Measurements from ENCODE around the gene PHTF1. TPM values are rescaled to one million over a fixed set of nuclear protein-coding genes. Genes with fewer than 3 reads are reported as not detected.

Gene PHTF1
- total and polyA plus RNA-seq, 10 of the 15 experiments (the other 5 are each of a cell fraction or from before 2014, with no cell fraction given), result 7.8 to 37.6 (median 24.1) TPM

- BruUV-seq (replicated peaks), result no TSS peak
- H3K4me3 ChIP-seq, result peak overlapping the region; percentile 19; the same call in 1 of the 2 replicates
- DNase-seq (ENCODE audit: low read depth, low spot score), result peak; percentile 64
- intact Hi-C loops (cut with micrococcal nuclease; ENCODE audit: unreplicated experiment) (no loop called here), in situ Hi-C loops (cut with MboI) (no loop called here)
- FAIRE-seq, result no peak
- 78% methylated on average over 5 of the region's 5 CpGs for WGBS (ENCODE audit: insufficient coverage, insufficient replicate concordance, low lambda C conversion rate, missing lambda C conversion rate)
- no peaks in the 10 kb centered on the region for H4K20me1 ChIP-seq (ENCODE audit: control insufficient read depth, insufficient read depth)
- H3K4me2 ChIP-seq (ENCODE audit: control insufficient read depth, insufficient read depth), result peak overlapping the region; percentile 67
- H3K27me3 ChIP-seq (replicated peaks in 1 of 2; ENCODE audit: control insufficient read depth in 2 of 2, insufficient read depth in 2 of 2, low read length in 1 of 2), result no peaks in the 10 kb centered on the region
- no peak overlapping the region for H3K9ac ChIP-seq (ENCODE audit: control insufficient read depth, insufficient read depth, low read length)
- H3K36me3 ChIP-seq (ENCODE audit: control insufficient read depth in 2 of 2, insufficient read depth in 2 of 2, low read length in 1 of 2), result peaks cover 0 to 8% of the 10 kb centered on the region in 2 experiments; a peak in 3 of 4 replicates
- RAD21 ChIA-PET (ENCODE audit: unreplicated experiment), result interaction anchor here (0.9 to 4.0 kb wide), 10 partner anchors 10 to 76 kb away, joined by 3 to 51 read pairs (median 6); partner anchors contain the start of genes PHTF1 and RSBN1
- peaks cover 58% of the 10 kb centered on the region for H3K79me2 ChIP-seq (ENCODE audit: control insufficient read depth, insufficient read depth, low read length)
- H3K4me1 ChIP-seq (ENCODE audit: control insufficient read depth, insufficient read depth, low read length), result peaks cover 36% of the 10 kb centered on the region
- no peak overlapping the region for H2AFZ ChIP-seq (ENCODE audit: control insufficient read depth, low read depth, low read length)
- CTCF ChIA-PET, result interaction anchor here (0.6 to 4.5 kb wide), 8 partner anchors 9 to 1001 kb away, joined by 3 to 23 read pairs (median 4); partner anchors contain the start of genes PHTF1 and RSBN1
- peak overlapping the region; percentile 51 for H3K27ac ChIP-seq (ENCODE audit: control insufficient read depth, insufficient read depth)
- H3K9me3 ChIP-seq (replicated peaks; ENCODE audit: control insufficient read depth, insufficient read depth, low read length), result no peaks in the 10 kb centered on the region; the same call in 2 of the 3 replicates
- peak; percentile 90 for ATAC-seq
- POLR2A ChIA-PET, result interaction anchor here (0.5 to 3.7 kb wide), 10 partner anchors 12 to 155 kb away, joined by 3 to 40 read pairs (median 7); partner anchors contain the start of genes PHTF1 and RSBN1
- SMC1A ChIA-PET (ENCODE audit: uncharacterized antibody, unreplicated experiment), result interaction anchor here (0.6 to 6.9 kb wide), 17 partner anchors 9 to 120 kb away, joined by 3 to 134 read pairs (median 4); partner anchors contain the start of genes AP4B1, PHTF1 and RSBN1
- TF ChIP-seq ZNF217 (IDR thresholded peaks at IDR 0.05), result 0 out of 2 replicates have a peak, but pooled peaks have one; percentile 5
- TF ChIP-seq BCL11A (IDR thresholded peaks at IDR 0.05; ENCODE audit: low read depth, low read length), result peak; percentile 65
- TF ChIP-seq EZH2 (IDR thresholded peaks at IDR 0.05; ENCODE audit: borderline replicate concordance, control insufficient read depth, low read depth, low read length), result no peak
- TF ChIP-seq CBFB (IDR thresholded peaks at IDR 0.05; ENCODE audit: low read depth), result peak; percentile 57; the same call in 1 of the 2 replicates
- no peak for TF ChIP-seq E4F1 (IDR thresholded peaks at IDR 0.05; ENCODE audit: borderline replicate concordance, partially characterized antibody)
- TF ChIP-seq RUNX3 (IDR thresholded peaks at IDR 0.05; ENCODE audit: low read length), result peak; percentile 95
- TF ChIP-seq RAD51 (IDR thresholded peaks at IDR 0.05), result peak; percentile 69; the same call in 1 of the 2 replicates
- TF ChIP-seq ZNF687 (IDR thresholded peaks at IDR 0.05), result peak; percentile 70
- TF ChIP-seq TBL1XR1 (IDR thresholded peaks at IDR 0.05; ENCODE audit: low read depth, low read length), result no peak
- TF ChIP-seq SMC3 (IDR thresholded peaks at IDR 0.05; ENCODE audit: borderline replicate concordance, low read length), result no peak
- TF ChIP-seq TCF7 (IDR thresholded peaks at IDR 0.05; ENCODE audit: borderline replicate concordance), result no peak
- peak; percentile 20; the same call in 1 of the 2 replicates for TF ChIP-seq FOXM1 (IDR thresholded peaks at IDR 0.05; ENCODE audit: low read depth, low read length)
- TF ChIP-seq, protein P1, sequence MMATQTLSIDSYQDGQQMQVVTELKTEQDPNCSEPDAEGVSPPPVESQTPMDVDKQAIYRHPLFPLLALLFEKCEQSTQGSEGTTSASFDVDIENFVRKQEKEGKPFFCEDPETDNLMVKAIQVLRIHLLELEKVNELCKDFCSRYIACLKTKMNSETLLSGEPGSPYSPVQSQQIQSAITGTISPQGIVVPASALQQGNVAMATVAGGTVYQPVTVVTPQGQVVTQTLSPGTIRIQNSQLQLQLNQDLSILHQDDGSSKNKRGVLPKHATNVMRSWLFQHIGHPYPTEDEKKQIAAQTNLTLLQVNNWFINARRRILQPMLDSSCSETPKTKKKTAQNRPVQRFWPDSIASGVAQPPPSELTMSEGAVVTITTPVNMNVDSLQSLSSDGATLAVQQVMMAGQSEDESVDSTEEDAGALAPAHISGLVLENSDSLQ (IDR thresholded peaks at IDR 0.05), result peak; percentile 92
- peak; percentile 67; the same call in 1 of the 2 replicates for TF ChIP-seq CREB1 (IDR thresholded peaks at IDR 0.05; ENCODE audit: low read depth)
- TF ChIP-seq ATF7 (IDR thresholded peaks at IDR 0.05; ENCODE audit: low read depth), result peak; percentile 90
These were observed 25.0 kb upstream of the PHTF1 start for GRCh38 chr1:113784104-113784779.
